ENCODE data around the gene PDCD2L.

PDCD2L gene

GRCh38 chr19:34370117-34370516 is 34.1 kb upstream of the PDCD2L start:
- no peak for DNase-seq
- in situ Hi-C loops (cut with HindIII; ENCODE audit: low pct_ligation_motif_present, low sequenced_read_pairs), result no loop called here

GRCh38 chr19:34370983-34371382 is 33.2 kb upstream of the PDCD2L start:
- no peak for DNase-seq
- in situ Hi-C loops (cut with HindIII; ENCODE audit: low pct_ligation_motif_present, low sequenced_read_pairs), result no loop called here
- Histone ChIP-seq H3K27ac (no peak overlapping the region), H3K27me3 (replicated peaks) (no peaks in the 10 kb centered on the region), H3K36me3 (replicated peaks) (peaks cover 59% of the 10 kb centered on the region), H3K4me3 (ENCODE audit: low read depth, low read length) (no peak overlapping the region)
- TF ChIP-seq CTCF (IDR thresholded peaks at IDR 0.05; ENCODE audit: low read depth, low read length, missing control alignments), result no peak

More at GRCh38 chr19:34370117-34370516, 34.1 kb upstream of the PDCD2L start:
- Histone ChIP-seq H3K27me3 (replicated peaks) (no peaks in the 10 kb centered on the region), H3K27ac (no peak overlapping the region), H3K4me3 (ENCODE audit: low read depth, low read length) (no peak overlapping the region), H3K36me3 (replicated peaks) (peaks cover 51% of the 10 kb centered on the region)
- TF ChIP-seq CTCF (IDR thresholded peaks at IDR 0.05; ENCODE audit: low read depth, low read length, missing control alignments), result no peak

- H3K36me3 ChIP-seq (replicated peaks), result peaks cover 55% of the 10 kb centered on the region
- in situ Hi-C loops (cut with HindIII; ENCODE audit: low pct_ligation_motif_present, low sequenced_read_pairs), result no loop called here
- no peak for TF ChIP-seq CTCF (IDR thresholded peaks at IDR 0.05; ENCODE audit: low read depth, low read length, missing control alignments)
- no peaks in the 10 kb centered on the region for H3K27me3 ChIP-seq (replicated peaks)
- DNase-seq, result no peak
- H3K4me3 ChIP-seq (ENCODE audit: low read depth, low read length), result no peak overlapping the region
- no peak overlapping the region for H3K27ac ChIP-seq
Measured at GRCh38 chr19:34373601-34374288, 30.5 kb upstream of the PDCD2L start.

- H3K27me3 ChIP-seq (replicated peaks), result no peaks in the 10 kb centered on the region
- H3K36me3 ChIP-seq (replicated peaks), result peaks cover 58% of the 10 kb centered on the region
- H3K27ac ChIP-seq, result no peak overlapping the region
- H3K4me3 ChIP-seq (ENCODE audit: low read depth, low read length), result no peak overlapping the region
- no peak for DNase-seq
- TF ChIP-seq CTCF (IDR thresholded peaks at IDR 0.05; ENCODE audit: low read depth, low read length, missing control alignments), result no peak
- in situ Hi-C loops (cut with HindIII; ENCODE audit: low pct_ligation_motif_present, low sequenced_read_pairs), result no loop called here
Measured at GRCh38 chr19:34375598-34375997, 28.6 kb upstream of the PDCD2L start.

- Histone ChIP-seq H3K27me3 (replicated peaks) (no peaks in the 10 kb centered on the region), H3K27ac (no peak overlapping the region), H3K4me3 (ENCODE audit: low read depth, low read length) (no peak overlapping the region), H3K36me3 (replicated peaks) (peaks cover 82% of the 10 kb centered on the region)
- in situ Hi-C loops (cut with HindIII; ENCODE audit: low pct_ligation_motif_present, low sequenced_read_pairs), result no loop called here
- DNase-seq, result no peak
- TF ChIP-seq CTCF (IDR thresholded peaks at IDR 0.05; ENCODE audit: low read depth, low read length, missing control alignments), result no peak
Measured at GRCh38 chr19:34380639-34381241, 23.5 kb upstream of the PDCD2L start.

Measured in brain microvascular endothelial cell (primary cell).